Anterior cingulate cortex (tissue), 58 donors: ENCODE measurements around the gene CPPED1.
"Not testable (repeated sequence)": the region's sequence is repeated elsewhere in the genome, so short reads cannot be mapped to it uniquely, and the experiment has no call there.

Experiments used
- DNase-seq, 58 donors: peaks; one replicate each; lab custom pipeline; 2025; lab: John Stamatoyannopoulos, UW

The CPPED1 gene

GRCh38 chr16:12803203-12804093 lies at the start of gene CPPED1:
Gene CPPED1, minus strand, starts transcription at chr16:12803887. Its CDS starts 111 bp downstream, at chr16:12803776.
- peak; percentile 56 to 98 (median 88) for DNase-seq

GRCh38 chr16:12850186-12850585 lies 46.5 kb upstream of the CPPED1 start:
- no peak for DNase-seq

GRCh38 chr16:12846592-12846991 lies 42.9 kb upstream of the CPPED1 start:
- DNase-seq = no peak

- no peak for DNase-seq
These were observed 41.6 kb upstream of the CPPED1 start for GRCh38 chr16:12845282-12845681.

- no peak for DNase-seq
These were observed 34.1 kb upstream of the CPPED1 start for GRCh38 chr16:12837756-12838155.

GRCh38 chr16:12837291-12837690 lies 33.6 kb upstream of the CPPED1 start:
- DNase-seq = no peak

- peak in 7 of 58 donors; percentile 1 to 6 (median 2) for DNase-seq
These were observed 30.2 kb upstream of the CPPED1 start for GRCh38 chr16:12833926-12834325.

GRCh38 chr16:12829096-12829888 lies 25.6 kb upstream of the CPPED1 start:
- no peak for DNase-seq

GRCh38 chr16:12828206-12828605 lies 24.5 kb upstream of the CPPED1 start:
- DNase-seq = no peak

- DNase-seq = no peak
These were observed 22.9 kb upstream of the CPPED1 start for GRCh38 chr16:12826559-12826958.

GRCh38 chr16:12819126-12820117 lies 15.7 kb upstream of the CPPED1 start:
- DNase-seq = peak in 22 of 58 donors; percentile 1 to 30 (median 12)

GRCh38 chr16:12818326-12818725 lies 14.6 kb upstream of the CPPED1 start:
- no peak for DNase-seq

GRCh38 chr16:12816791-12817214 lies 13.1 kb upstream of the CPPED1 start:
- DNase-seq = not testable (repeated sequence)

GRCh38 chr16:12815361-12815760 lies 11.7 kb upstream of the CPPED1 start:
- DNase-seq = peak in 6 of 58 donors; percentile 5 to 38 (median 14)

GRCh38 chr16:12813734-12814133 lies 10.0 kb upstream of the CPPED1 start:
- not testable (repeated sequence) for DNase-seq

GRCh38 chr16:12813321-12813720 lies 9.6 kb upstream of the CPPED1 start:
- DNase-seq = not testable (repeated sequence)

- peak in 8 of 58 donors; percentile 3 to 41 (median 10) for DNase-seq
These were observed 8.0 kb upstream of the CPPED1 start for GRCh38 chr16:12811441-12812383.

- DNase-seq = no peak
These were observed 1.4 kb upstream of the CPPED1 start for GRCh38 chr16:12805066-12805465.

GRCh38 chr16:12804395-12804794 lies 708 bp upstream of the CPPED1 start:
- no peak for DNase-seq
